ENCODE measurements around the gene SORL1-AS1.

Gene SORL1-AS1

DNA sequence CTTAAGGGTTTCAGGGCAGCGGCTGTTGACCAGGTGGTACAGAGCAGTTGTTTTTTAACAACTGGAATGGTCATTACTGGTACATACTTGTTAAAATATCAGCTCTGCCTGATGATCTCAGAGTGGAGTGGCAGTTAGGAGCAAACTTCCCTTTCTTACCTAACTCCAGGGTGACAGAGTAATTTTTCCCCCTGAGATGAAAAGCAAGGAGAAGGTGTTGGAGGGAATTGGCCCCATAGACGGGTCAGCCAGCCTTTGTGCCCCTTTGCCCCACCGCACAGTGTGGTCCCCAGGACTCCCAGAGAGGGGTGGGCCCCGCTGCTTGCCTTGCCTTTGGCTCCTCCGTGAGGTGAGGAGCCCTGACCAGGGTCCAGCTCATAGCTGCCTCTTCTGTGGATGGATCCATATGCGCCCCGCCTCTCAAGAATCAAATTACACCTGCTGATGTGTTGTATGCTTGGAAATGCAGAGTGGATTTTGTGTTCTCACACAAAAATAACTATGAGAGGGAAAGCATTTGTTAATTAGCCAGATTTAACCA, 27.0 kb upstream of the SORL1-AS1 start:
- no peak for DNase-seq
- H3K27ac ChIP-seq (ENCODE audit: low read length), result no peak overlapping the region
- peaks cover 13% of the 10 kb centered on the region for H3K4me1 ChIP-seq (ENCODE audit: low read length)

DNA sequence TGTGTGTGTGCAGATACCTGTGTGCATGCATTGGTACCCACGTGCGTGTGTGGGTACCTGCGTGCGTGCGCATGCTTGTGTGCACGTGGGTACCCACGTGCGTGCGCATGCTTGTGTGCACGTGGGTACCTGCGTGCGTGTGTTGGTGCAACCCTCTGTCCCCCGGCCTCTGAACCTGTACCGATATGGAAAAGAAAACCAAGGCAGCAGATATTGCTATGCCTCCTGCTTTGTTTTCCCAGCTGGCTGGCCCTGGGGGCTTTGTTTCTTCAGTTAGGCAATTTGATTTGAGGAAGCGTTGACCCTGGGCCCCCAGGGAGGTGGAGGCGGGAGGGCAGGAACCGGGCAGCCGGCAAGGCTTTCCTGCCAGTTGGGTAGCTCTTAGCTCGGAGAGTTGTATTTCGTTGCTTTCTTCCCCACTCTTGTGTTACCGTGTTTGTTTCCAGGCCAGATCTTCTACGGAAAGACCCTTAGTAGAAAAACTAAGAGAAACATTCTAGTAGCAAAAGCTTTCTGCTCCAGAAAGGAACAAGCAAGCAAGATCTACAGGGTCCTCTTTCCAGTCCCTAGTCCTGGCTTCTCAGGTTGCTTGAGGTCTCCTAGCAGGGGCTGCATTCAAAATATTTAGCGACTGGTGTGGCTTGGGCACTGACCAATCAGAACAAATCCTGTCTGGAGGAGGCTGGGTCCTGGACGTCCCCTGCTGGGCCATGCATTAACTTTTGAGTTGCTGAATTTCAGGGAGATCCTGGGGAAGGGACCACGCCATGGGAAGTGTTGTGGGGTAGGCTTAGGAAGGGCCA, 26.3 kb upstream of the SORL1-AS1 start:
- Histone ChIP-seq H3K4me3 (ENCODE audit: low read length) (no peak overlapping the region), H3K27me3 (ENCODE audit: low read length) (no peaks in the 10 kb centered on the region), H3K9me2 (replicated peaks; ENCODE audit: insufficient read depth, low read length) (no peaks in the 10 kb centered on the region), H2AFZ (ENCODE audit: low read length) (no peak overlapping the region), H4K20me1 (ENCODE audit: insufficient read depth, low read depth, low read length) (peaks cover 14% of the 10 kb centered on the region; the same call in 1 of the 2 replicates), H3K79me2 (ENCODE audit: low read length) (peaks cover 71% of the 10 kb centered on the region), H3K27ac (ENCODE audit: low read length) (no peak overlapping the region), H3K9me3 (ENCODE audit: low read length) (no peaks in the 10 kb centered on the region), H3K36me3 (ENCODE audit: insufficient read depth, low read length) (peaks cover 29% of the 10 kb centered on the region; the same call in 1 of the 2 replicates), H3K9ac (ENCODE audit: low read length) (no peak overlapping the region), H3K4me1 (ENCODE audit: low read length) (peaks cover 13% of the 10 kb centered on the region), H3K4me2 (ENCODE audit: low read depth, low read length, poor library complexity, severe bottlenecking) (no peak overlapping the region)
- DNase-seq, result no peak

More for the DNA sequence above, 27.0 kb upstream of the SORL1-AS1 start:
- Histone ChIP-seq H3K79me2 (ENCODE audit: low read length) (peaks cover 69% of the 10 kb centered on the region), H3K9ac (ENCODE audit: low read length) (no peak overlapping the region), H3K9me2 (replicated peaks; ENCODE audit: insufficient read depth, low read length) (no peaks in the 10 kb centered on the region), H4K20me1 (ENCODE audit: insufficient read depth, low read depth, low read length) (peaks cover 14% of the 10 kb centered on the region; the same call in 1 of the 2 replicates), H3K4me2 (ENCODE audit: low read depth, low read length, poor library complexity, severe bottlenecking) (no peak overlapping the region), H3K36me3 (ENCODE audit: insufficient read depth, low read length) (peaks cover 25% of the 10 kb centered on the region; the same call in 1 of the 2 replicates), H3K27me3 (ENCODE audit: low read length) (no peaks in the 10 kb centered on the region), H2AFZ (ENCODE audit: low read length) (no peak overlapping the region), H3K4me3 (ENCODE audit: low read length) (no peak overlapping the region), H3K9me3 (ENCODE audit: low read length) (no peaks in the 10 kb centered on the region)

DNA sequence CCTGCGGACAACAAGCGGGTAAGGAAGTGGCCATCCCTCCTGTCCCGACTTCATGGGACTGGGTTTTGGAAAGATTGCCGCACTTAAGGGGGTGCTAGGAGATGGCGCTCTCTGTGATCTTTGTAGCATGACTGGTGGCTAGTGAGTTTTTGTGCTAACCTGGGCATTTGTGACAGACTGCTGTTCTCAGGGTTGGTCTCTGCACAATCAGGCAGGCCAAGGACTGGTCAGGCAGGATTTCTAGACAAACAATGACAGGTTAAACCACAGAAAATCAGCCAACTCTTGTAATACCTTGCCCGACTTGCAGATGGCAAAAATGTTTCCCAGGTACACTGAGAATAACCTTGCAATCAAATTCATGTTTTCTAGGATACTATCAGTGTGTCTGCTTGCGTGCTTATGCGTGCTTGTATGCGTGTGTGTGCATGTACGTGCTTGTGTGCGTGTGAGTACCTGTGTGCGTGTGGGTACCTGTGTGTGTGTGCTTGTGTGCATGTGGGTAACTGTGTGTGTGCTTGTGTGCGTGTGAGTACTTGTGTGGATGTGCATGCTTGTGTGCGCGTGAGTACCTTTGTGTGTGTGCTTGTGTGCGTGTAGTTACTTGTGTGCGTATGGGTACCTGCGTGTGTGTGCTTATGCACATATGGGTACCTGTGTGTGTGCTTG, 25.6 kb upstream of the SORL1-AS1 start:
- Histone ChIP-seq H3K4me2 (ENCODE audit: low read depth, low read length, poor library complexity, severe bottlenecking) (no peak overlapping the region), H3K4me3 (ENCODE audit: low read length) (no peak overlapping the region), H3K4me1 (ENCODE audit: low read length) (peaks cover 13% of the 10 kb centered on the region), H3K9me2 (replicated peaks; ENCODE audit: insufficient read depth, low read length) (no peaks in the 10 kb centered on the region), H2AFZ (ENCODE audit: low read length) (no peak overlapping the region), H3K36me3 (ENCODE audit: insufficient read depth, low read length) (peaks cover 30% of the 10 kb centered on the region; the same call in 1 of the 2 replicates), H3K27ac (ENCODE audit: low read length) (no peak overlapping the region), H3K79me2 (ENCODE audit: low read length) (peaks cover 69% of the 10 kb centered on the region), H3K9me3 (ENCODE audit: low read length) (no peaks in the 10 kb centered on the region), H3K27me3 (ENCODE audit: low read length) (no peaks in the 10 kb centered on the region), H3K9ac (ENCODE audit: low read length) (no peak overlapping the region), H4K20me1 (ENCODE audit: insufficient read depth, low read depth, low read length) (peaks cover 11% of the 10 kb centered on the region; the same call in 1 of the 2 replicates)
- DNase-seq, result no peak

DNA sequence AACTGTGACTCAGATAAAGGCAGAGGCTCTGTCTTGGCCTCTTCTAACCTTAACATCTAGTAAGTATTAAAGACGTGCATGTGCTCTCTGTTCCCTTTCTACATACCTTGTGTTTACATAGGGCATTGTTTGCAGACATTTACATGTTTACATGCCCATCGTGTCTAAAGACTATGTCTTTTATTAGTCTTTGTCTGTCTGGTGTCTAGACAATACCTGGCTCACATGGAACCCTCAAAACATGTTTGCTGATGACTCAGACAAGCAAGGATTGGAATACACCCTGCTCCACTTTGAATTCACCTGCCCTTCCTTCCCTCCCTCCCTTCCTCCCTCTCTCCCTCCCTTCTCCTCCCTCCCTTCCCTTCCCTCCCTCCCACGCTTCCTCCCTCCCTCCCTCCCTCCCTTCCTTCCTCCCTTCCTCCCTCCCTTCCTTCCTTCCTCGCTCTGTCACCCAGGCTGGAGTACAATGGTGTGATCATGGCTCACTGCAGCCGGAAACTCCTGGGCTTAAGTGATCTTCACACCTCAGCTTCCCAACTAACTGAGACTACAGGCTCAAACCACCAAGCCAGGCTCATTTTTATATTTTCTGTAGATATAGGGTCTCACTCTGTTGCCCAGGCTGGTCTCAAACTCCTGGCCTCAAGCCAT, 23.7 kb upstream of the SORL1-AS1 start:
- H3K4me2 ChIP-seq (ENCODE audit: low read depth, low read length, poor library complexity, severe bottlenecking), result no peak overlapping the region
- DNase-seq, result no peak
- peaks cover 71% of the 10 kb centered on the region for H3K79me2 ChIP-seq (ENCODE audit: low read length)
- H3K4me3 ChIP-seq (ENCODE audit: low read length), result no peak overlapping the region
- H3K9me3 ChIP-seq (ENCODE audit: low read length), result no peaks in the 10 kb centered on the region
- peaks cover 5% of the 10 kb centered on the region; the same call in 1 of the 2 replicates for H4K20me1 ChIP-seq (ENCODE audit: insufficient read depth, low read depth, low read length)
- no peaks in the 10 kb centered on the region for H3K9me2 ChIP-seq (replicated peaks; ENCODE audit: insufficient read depth, low read length)
- H3K27ac ChIP-seq (ENCODE audit: low read length), result no peak overlapping the region
- H3K27me3 ChIP-seq (ENCODE audit: low read length), result no peaks in the 10 kb centered on the region
- no peak overlapping the region for H3K9ac ChIP-seq (ENCODE audit: low read length)
- peaks cover 30% of the 10 kb centered on the region for H3K36me3 ChIP-seq (ENCODE audit: insufficient read depth, low read length)
- peaks cover 3% of the 10 kb centered on the region; the same call in 1 of the 2 replicates for H3K4me1 ChIP-seq (ENCODE audit: low read length)
- H2AFZ ChIP-seq (ENCODE audit: low read length), result no peak overlapping the region

DNA sequence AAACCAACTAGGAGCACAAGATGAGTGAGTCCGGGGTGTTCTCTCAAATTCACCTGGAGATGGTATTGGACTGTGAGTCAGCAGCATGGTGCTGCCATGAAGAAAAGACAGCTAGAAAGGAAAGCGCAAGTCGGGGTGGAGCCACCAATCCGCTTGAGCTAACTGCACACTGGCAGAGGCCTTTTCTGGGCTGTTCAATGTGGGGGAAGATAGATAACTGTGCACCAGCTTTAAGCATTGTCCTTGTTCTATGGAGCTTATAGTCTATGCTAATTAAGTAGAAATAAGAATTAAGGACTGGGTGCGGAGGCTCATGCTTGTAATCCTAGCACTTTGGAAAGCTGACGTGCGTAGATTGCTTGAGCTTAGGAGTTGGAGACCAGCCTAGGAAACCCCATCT, 21.9 kb upstream of the SORL1-AS1 start:
- H3K9me2 ChIP-seq (replicated peaks; ENCODE audit: insufficient read depth, low read length), result no peaks in the 10 kb centered on the region
- no peaks in the 10 kb centered on the region for H3K9me3 ChIP-seq (ENCODE audit: low read length)
- DNase-seq, result no peak
- H3K36me3 ChIP-seq (ENCODE audit: insufficient read depth, low read length), result peaks cover 40% of the 10 kb centered on the region
- peaks cover 10% of the 10 kb centered on the region; the same call in 1 of the 2 replicates for H4K20me1 ChIP-seq (ENCODE audit: insufficient read depth, low read depth, low read length)
- H2AFZ ChIP-seq (ENCODE audit: low read length), result no peak overlapping the region
- no peak overlapping the region for H3K27ac ChIP-seq (ENCODE audit: low read length)
- no peak overlapping the region for H3K4me3 ChIP-seq (ENCODE audit: low read length)
- no peak overlapping the region for H3K4me2 ChIP-seq (ENCODE audit: low read depth, low read length, poor library complexity, severe bottlenecking)
- H3K27me3 ChIP-seq (ENCODE audit: low read length), result no peaks in the 10 kb centered on the region
- H3K79me2 ChIP-seq (ENCODE audit: low read length), result peaks cover 87% of the 10 kb centered on the region
- peaks cover 14% of the 10 kb centered on the region for H3K4me1 ChIP-seq (ENCODE audit: low read length)
- no peak overlapping the region for H3K9ac ChIP-seq (ENCODE audit: low read length)

DNA sequence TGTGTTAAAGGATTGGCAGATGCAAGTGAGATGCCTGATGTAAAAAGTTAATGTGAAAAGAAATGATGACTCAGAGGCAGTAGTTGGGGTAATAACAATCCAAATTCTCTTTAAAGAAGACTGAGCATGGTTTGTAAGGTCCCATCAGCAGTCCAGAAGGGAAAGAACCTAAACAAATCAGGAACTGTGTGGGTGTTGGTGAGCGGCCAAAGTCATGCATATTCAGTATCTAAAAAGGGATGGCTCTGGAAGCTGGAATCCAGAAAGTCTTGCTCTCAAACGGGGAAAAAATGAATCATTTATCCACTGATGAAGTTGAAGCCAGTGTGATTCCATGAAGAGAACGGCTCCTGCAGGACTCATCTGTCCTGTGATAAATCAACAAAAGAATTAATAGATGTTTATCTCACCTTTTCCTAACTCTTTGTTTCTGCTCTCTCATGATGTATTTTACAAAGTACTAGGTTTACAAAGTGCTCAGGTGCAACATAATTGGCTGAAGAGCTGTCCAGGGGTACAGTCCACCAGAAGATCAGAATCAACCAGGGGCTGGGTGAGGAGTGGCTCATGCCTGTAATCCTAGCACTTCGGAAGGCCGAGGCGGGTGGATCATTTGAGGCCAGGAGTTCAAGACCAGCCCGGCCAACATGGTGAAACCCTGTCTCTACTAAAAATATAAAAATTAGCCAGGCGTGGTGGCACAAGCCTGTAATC, 20.5 kb upstream of the SORL1-AS1 start:
- peaks cover 91% of the 10 kb centered on the region for H3K79me2 ChIP-seq (ENCODE audit: low read length)
- no peak overlapping the region for H3K4me3 ChIP-seq (ENCODE audit: low read length)
- peaks cover 37% of the 10 kb centered on the region for H3K36me3 ChIP-seq (ENCODE audit: insufficient read depth, low read length)
- H3K9ac ChIP-seq (ENCODE audit: low read length), result no peak overlapping the region
- H3K4me2 ChIP-seq (ENCODE audit: low read depth, low read length, poor library complexity, severe bottlenecking), result no peak overlapping the region
- peaks cover 26% of the 10 kb centered on the region for H3K4me1 ChIP-seq (ENCODE audit: low read length)
- peaks cover 10% of the 10 kb centered on the region; the same call in 1 of the 2 replicates for H4K20me1 ChIP-seq (ENCODE audit: insufficient read depth, low read depth, low read length)
- H3K27me3 ChIP-seq (ENCODE audit: low read length), result no peaks in the 10 kb centered on the region
- no peaks in the 10 kb centered on the region for H3K9me3 ChIP-seq (ENCODE audit: low read length)
- DNase-seq, result no peak
- H3K27ac ChIP-seq (ENCODE audit: low read length), result no peak overlapping the region
- no peak overlapping the region for H2AFZ ChIP-seq (ENCODE audit: low read length)
- H3K9me2 ChIP-seq (replicated peaks; ENCODE audit: insufficient read depth, low read length), result no peaks in the 10 kb centered on the region

DNA sequence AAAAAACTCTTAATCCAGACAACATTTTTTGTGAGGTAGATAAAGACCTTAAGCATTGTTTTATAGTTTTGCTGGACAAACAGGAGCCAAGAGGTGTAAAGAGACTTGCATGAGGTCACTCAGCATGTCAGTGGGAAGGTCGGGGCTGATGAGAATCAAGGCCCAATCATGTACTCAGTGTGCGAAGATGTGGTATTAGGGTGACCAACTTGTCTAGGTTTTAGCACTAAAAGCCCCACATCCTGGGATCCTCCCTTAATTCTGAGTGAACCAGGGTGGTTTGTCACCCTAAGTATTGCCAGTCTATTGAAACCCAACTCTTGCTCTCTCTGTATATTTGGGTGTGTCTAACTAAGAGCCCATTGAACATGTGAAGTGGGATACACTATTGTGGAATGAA, 19.5 kb upstream of the SORL1-AS1 start:
- H3K27me3 ChIP-seq (ENCODE audit: low read length), result no peaks in the 10 kb centered on the region
- H3K4me1 ChIP-seq (ENCODE audit: low read length), result peaks cover 35% of the 10 kb centered on the region
- H3K9me2 ChIP-seq (replicated peaks; ENCODE audit: insufficient read depth, low read length), result no peaks in the 10 kb centered on the region
- peaks cover 34% of the 10 kb centered on the region for H3K36me3 ChIP-seq (ENCODE audit: insufficient read depth, low read length)
- peaks cover 95% of the 10 kb centered on the region for H3K79me2 ChIP-seq (ENCODE audit: low read length)
- H3K27ac ChIP-seq (ENCODE audit: low read length), result no peak overlapping the region
- no peak for DNase-seq
- H3K9ac ChIP-seq (ENCODE audit: low read length), result no peak overlapping the region
- H3K4me2 ChIP-seq (ENCODE audit: low read depth, low read length, poor library complexity, severe bottlenecking), result no peak overlapping the region
- H4K20me1 ChIP-seq (ENCODE audit: insufficient read depth, low read depth, low read length), result peaks cover 16% of the 10 kb centered on the region; the same call in 1 of the 2 replicates
- no peak overlapping the region for H2AFZ ChIP-seq (ENCODE audit: low read length)
- no peak overlapping the region for H3K4me3 ChIP-seq (ENCODE audit: low read length)
- H3K9me3 ChIP-seq (ENCODE audit: low read length), result no peaks in the 10 kb centered on the region

All from Karpas-422 (cell line).